ENCODE data around the gene VWC2L. TPM values are rescaled to one million over a fixed set of nuclear protein-coding genes. Genes with fewer than 3 reads are reported as not detected.

The VWC2L gene
- total and polyA plus RNA-seq, 2 of the 4 experiments (the other 2 are of a cell fraction) = not detected

DNA sequence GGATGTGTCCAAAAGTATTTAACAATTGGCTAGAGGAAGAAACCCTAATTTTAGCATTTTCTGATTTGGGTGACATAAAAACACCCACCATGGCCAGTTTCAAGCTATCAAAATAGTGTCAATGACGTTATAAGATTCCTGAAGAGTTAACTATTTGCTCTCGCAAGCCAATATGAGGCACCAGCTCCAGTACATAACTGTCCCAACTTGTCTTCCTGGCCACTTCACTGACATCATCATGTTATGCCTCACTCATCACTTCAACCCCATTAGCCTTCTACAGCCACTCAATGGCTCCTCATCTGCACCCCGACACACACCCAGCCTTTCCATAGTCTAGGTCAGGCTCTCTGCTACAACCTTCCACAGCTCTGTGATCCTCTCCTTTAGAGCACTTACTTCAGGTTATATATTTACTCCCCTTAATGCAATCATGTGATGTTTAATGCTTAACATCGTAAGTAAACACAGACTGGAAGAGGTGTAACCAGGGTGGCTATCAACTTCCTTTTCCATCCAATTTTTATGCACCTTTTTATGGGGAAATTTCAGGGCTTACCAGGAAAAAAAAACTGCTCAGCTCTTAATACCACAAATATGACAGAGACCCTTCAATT is 158.7 kb downstream of the VWC2L start:
- no peak overlapping the region for H3K18ac ChIP-seq (ENCODE audit: low read depth, low read length)
- no peak overlapping the region for H2BK15ac ChIP-seq (ENCODE audit: low read depth, low read length)
- H3K23ac ChIP-seq (ENCODE audit: low read depth, low read length) = no peak overlapping the region
- no peak overlapping the region for H2BK120ac ChIP-seq (ENCODE audit: low read depth, low read length)
- H3K4me2 ChIP-seq (ENCODE audit: low read depth, low read length) = no peak overlapping the region
- ChIA-PET CTCF (no interaction called here), POLR2A (ENCODE audit: unreplicated experiment) (no interaction called here)
- no TSS peak for BruUV-seq (replicated peaks)
- no peak overlapping the region for H2AK9ac ChIP-seq (replicated peaks; ENCODE audit: low read depth, low read length, poor library complexity)
- H2BK5ac ChIP-seq (ENCODE audit: low read depth, low read length, poor library complexity, severe bottlenecking) = no peak overlapping the region
- H3K4me3 ChIP-seq (ENCODE audit: insufficient read depth, low read depth, low read length) = no peak overlapping the region
- dilution Hi-C loops (cut with HindIII; ENCODE audit: low sequenced_read_pairs, unreplicated experiment) = no loop called here
- no peak overlapping the region for H4K5ac ChIP-seq (ENCODE audit: low read depth, low read length)
- DNase-seq (no peak), ATAC-seq (ENCODE audit: low read depth) (no peak)
- H3K14ac ChIP-seq (replicated peaks; ENCODE audit: low read depth, low read length) = no peak overlapping the region
- H3K36me3 ChIP-seq (ENCODE audit: control insufficient read depth, insufficient read depth, low read length) = no peaks in the 10 kb centered on the region
- no peak overlapping the region for H4K8ac ChIP-seq (ENCODE audit: low read depth in 2 of 2, low read length in 2 of 2)
- H3K9me3 ChIP-seq (ENCODE audit: control insufficient read depth, insufficient read depth, low read length) = no peaks in the 10 kb centered on the region
- H4K91ac ChIP-seq (ENCODE audit: insufficient read depth, low read depth, low read length) = no peak overlapping the region
- H2AFZ ChIP-seq (replicated peaks; ENCODE audit: low read length, poor library complexity) = no peak overlapping the region
- no peaks in the 10 kb centered on the region for H3K4me1 ChIP-seq (ENCODE audit: control insufficient read depth, insufficient read depth, low read length)
- H3K9me1 ChIP-seq (ENCODE audit: insufficient read depth, low read length) = no peaks in the 10 kb centered on the region
- WGBS, 2 experiments (ENCODE audit: extremely low coverage in 2 of 2, insufficient read length in 1 of 2) = 83% methylated on average over 1 of the region's 4 CpGs; no CpG with 5 or more reads in 1 of the 2 experiments
- in situ Hi-C loops (cut with MboI; ENCODE audit: low sequenced_read_pairs) = no loop called here
- intact Hi-C loops (cut with micrococcal nuclease) = no loop called here
- H2AK5ac ChIP-seq (ENCODE audit: low read depth, low read length) = no peak overlapping the region
- H3K27ac ChIP-seq (ENCODE audit: insufficient read depth, low read length) = no peak overlapping the region
- H3K9ac ChIP-seq (ENCODE audit: low read depth, low read length) = no peak overlapping the region
- TF ChIP-seq MAFK (IDR thresholded peaks at IDR 0.05; ENCODE audit: low read depth, low read length) (no peak), CHD1 (IDR thresholded peaks at IDR 0.05; ENCODE audit: low read depth, low read length) (no peak), CEBPB (IDR thresholded peaks at IDR 0.05; ENCODE audit: low read depth, low read length) (no peak), MXI1 (IDR thresholded peaks at IDR 0.05; ENCODE audit: borderline replicate concordance, low read depth, low read length) (no peak), FOS (IDR thresholded peaks at IDR 0.05; ENCODE audit: low read depth, low read length) (no peak), BHLHE40 (IDR thresholded peaks at IDR 0.05; ENCODE audit: low read depth, low read length) (no peak), NFE2L2 (IDR thresholded peaks at IDR 0.05; ENCODE audit: low read depth, low read length) (no peak), RCOR1 (IDR thresholded peaks at IDR 0.05; ENCODE audit: insufficient replicate concordance, low read length) (no peak), RAD21 (IDR thresholded peaks at IDR 0.05; ENCODE audit: low read length) (no peak), RFX5 (IDR thresholded peaks at IDR 0.05; ENCODE audit: low read depth, low read length) (no peak), MAZ (IDR thresholded peaks at IDR 0.05; ENCODE audit: borderline replicate concordance, low read depth, low read length) (no peak), POLR2A (IDR thresholded peaks at IDR 0.05; ENCODE audit: low read depth, low read length) (no peak), SMC3 (IDR thresholded peaks at IDR 0.05; ENCODE audit: low read depth, low read length) (no peak)
- TF ChIP-seq, protein P1, sequence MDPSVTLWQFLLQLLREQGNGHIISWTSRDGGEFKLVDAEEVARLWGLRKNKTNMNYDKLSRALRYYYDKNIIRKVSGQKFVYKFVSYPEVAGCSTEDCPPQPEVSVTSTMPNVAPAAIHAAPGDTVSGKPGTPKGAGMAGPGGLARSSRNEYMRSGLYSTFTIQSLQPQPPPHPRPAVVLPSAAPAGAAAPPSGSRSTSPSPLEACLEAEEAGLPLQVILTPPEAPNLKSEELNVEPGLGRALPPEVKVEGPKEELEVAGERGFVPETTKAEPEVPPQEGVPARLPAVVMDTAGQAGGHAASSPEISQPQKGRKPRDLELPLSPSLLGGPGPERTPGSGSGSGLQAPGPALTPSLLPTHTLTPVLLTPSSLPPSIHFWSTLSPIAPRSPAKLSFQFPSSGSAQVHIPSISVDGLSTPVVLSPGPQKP (IDR thresholded peaks at IDR 0.05; ENCODE audit: borderline replicate concordance, low read depth, low read length) = no peak
- TF ChIP-seq, protein P2, sequence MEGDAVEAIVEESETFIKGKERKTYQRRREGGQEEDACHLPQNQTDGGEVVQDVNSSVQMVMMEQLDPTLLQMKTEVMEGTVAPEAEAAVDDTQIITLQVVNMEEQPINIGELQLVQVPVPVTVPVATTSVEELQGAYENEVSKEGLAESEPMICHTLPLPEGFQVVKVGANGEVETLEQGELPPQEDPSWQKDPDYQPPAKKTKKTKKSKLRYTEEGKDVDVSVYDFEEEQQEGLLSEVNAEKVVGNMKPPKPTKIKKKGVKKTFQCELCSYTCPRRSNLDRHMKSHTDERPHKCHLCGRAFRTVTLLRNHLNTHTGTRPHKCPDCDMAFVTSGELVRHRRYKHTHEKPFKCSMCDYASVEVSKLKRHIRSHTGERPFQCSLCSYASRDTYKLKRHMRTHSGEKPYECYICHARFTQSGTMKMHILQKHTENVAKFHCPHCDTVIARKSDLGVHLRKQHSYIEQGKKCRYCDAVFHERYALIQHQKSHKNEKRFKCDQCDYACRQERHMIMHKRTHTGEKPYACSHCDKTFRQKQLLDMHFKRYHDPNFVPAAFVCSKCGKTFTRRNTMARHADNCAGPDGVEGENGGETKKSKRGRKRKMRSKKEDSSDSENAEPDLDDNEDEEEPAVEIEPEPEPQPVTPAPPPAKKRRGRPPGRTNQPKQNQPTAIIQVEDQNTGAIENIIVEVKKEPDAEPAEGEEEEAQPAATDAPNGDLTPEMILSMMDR (conservative IDR thresholded peaks at IDR 0.05; ENCODE audit: low read depth, low read length) = no peak
- TF ChIP-seq, protein P3, sequence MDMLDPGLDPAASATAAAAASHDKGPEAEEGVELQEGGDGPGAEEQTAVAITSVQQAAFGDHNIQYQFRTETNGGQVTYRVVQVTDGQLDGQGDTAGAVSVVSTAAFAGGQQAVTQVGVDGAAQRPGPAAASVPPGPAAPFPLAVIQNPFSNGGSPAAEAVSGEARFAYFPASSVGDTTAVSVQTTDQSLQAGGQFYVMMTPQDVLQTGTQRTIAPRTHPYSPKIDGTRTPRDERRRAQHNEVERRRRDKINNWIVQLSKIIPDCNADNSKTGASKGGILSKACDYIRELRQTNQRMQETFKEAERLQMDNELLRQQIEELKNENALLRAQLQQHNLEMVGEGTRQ (IDR thresholded peaks at IDR 0.05; ENCODE audit: low read depth, low read length) = no peak
- no peak overlapping the region for H2BK20ac ChIP-seq (ENCODE audit: low read depth, low read length)
- H3K27me3 ChIP-seq (ENCODE audit: control insufficient read depth, insufficient read depth, low read length) = no peaks in the 10 kb centered on the region
- H3K56ac ChIP-seq (ENCODE audit: extremely low read depth, insufficient read depth, low read length) = no peak overlapping the region
- no peak overlapping the region for H3K4ac ChIP-seq (ENCODE audit: low read depth, low read length)
- H4K20me1 ChIP-seq (ENCODE audit: insufficient read depth, low read length) = no peaks in the 10 kb centered on the region
- no peaks in the 10 kb centered on the region for H3K79me1 ChIP-seq (ENCODE audit: low read depth in 1 of 2, low read length in 2 of 2)

Measured in IMR-90 (cell line).